HuH-7.5 (cell line): Measurements from ENCODE around the gene LMNB1.
A peak's percentile ranks its signal among the peaks of the same experiment; 100 is the strongest.
"Not testable (repeated sequence)": the region's sequence is repeated elsewhere in the genome, so short reads cannot be mapped to it uniquely, and the experiment has no call there.

Experiments
- DNase-seq: peaks from one replicate; pipeline ENCODE4 v3.0.0; 2011; ENCODE audit warnings: low spot score

The LMNB1 gene

DNA sequence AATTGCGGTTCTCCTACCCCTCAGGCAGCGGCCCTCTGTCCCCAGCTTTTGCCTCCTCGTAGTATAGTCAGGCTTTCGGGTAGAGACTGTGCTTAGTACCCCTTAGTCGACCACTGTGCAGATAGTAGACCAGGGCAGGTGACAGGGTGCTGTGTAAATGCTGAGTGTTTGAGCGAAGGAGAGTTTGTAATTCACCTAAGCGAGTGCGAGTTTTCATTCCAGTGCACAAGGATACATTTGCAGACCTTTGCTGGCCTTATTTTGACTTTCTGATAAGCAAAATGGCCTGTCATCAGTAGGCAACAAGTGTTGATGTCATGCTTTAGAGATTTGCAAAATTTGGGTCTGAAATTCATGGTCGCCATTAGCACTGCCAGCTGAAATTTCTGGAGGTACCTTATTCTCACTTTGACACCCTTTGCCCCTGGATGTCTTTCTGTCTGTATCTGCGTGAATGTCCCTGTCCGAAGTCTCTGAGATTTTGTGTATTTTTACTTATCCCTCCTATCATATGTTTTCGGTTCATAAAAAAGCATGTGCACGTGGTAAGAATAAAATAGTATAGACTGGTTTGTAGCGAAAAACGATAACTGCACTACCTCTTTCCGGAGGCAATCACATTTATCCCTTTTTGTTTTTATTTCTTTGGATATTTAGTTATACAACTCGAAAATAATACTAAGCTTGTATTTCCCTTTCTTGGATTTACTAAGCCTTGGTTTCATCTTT is 1.9 kb downstream of the LMNB1 start:
- no peak for DNase-seq

DNA sequence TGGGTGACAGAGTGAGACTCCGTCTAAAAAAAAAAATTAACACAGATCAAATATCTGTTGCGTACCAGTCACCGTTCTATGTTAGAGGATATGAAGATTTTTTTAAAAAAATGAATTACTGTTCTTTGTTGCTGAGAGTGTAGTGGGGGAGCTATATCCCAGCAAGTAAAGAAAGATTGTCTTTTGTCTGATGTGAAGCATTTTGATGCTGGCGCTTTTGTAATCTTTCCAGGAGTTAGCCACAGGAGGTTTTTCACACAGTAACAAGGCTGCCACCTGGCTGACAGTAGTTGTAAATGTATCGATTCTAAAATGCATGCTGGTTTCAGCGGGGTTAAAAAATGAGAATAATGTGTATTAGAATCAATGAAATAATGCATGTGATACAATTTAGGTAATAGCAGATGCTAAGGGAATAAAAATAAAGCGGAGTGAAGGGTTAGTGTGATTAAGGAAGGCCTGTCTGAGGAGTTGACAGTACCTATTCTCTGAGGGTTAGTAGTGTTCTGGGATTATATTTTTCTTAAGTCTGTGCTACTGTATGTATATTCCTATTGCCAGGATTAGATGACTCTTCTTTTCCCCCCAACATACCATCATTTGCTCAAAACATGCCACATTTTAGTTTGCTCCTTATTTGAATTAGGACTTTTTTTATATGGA is 3.4 kb downstream of the LMNB1 start:
- peak; percentile 44 for DNase-seq

DNA sequence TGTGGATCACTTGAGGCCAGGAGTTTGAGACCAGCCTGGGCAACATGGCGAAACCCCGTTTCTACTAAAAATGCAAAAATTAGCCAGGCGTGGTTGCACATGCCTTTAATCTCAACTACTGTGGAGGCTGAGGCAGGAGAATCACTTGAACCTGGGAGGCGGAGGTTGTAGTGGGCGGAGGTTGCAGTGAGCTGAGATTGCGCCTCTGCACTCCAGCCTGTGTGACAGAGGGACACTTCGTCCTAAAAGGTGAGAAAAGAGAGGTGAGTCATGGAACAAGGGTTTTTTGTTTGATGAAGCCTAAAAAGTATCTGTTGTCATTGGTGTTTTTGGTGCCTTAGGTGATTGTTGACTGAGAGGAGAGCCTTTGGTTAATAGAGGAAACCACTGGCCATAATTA is 11.5 kb downstream of the LMNB1 start:
- not testable (repeated sequence) for DNase-seq

DNA sequence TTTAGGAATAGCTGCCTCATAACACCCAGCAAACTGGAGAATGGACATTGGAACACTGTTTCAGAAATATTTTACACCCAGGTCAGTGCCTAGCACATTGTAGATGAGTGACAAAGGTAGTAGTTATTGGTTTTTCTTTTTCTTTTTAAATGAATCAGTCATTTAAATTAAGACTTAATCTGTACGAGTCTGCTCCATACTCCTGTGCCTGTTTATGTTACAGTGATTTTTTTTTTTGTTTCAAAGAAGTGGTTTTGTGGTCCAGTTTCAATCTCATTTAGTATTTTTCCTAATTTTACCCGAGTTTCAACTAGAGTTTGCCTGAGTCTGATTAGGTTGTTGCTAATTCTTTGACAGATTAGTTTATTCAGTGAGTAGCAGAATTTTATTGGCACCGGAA is 16.2 kb downstream of the LMNB1 start:
- no peak for DNase-seq

DNA sequence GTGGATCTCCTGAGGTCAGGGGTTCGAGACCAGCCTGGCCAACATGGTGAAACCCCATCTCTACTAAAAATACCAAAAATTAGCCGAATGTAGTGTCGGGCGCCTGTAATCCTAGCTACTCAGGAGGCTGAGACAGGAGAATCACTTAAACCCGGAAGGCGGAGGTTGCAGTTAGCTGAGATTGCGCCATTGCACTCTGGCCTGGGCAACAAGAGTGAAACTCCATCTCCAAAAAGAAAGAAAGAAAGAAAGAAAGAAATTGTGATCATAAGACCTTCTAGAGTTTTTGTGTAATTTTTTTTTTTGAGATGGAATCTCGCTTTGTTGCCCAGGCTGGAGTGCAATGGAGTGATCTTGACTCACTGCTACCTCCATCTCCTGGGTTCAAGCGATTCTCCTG is 16.7 kb downstream of the LMNB1 start:
- not testable (repeated sequence) for DNase-seq

DNA sequence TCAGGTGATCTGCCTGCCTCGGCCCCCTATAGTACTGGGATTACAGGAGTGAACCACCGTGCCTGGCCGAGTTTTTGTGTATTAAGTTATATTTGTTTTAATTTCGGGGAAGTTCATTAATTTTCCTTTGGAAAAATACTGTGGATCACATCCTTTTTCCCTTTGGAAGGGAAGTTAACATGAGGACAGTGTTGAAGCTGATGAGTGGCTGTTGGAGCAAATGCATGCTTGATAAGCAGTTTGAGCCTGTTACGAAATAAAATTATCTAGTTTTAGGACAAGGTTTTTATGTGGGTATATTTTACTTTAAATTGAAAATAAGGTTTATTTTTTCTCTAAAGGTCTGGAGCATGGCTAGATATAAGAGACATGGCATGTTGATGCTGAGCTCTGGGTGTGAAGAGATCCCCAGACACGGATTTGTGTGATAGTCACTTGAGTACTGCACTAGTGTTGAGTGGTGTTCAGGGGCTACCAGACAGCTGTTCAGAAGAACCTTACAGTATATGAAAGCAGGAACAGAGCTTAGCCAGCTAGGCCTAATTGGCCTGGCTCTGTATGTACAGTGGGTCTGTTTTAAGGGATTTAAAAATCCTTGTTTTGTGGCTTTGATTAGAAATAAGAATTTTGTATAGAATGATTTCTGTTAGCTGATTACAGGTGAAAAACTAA is 17.4 kb downstream of the LMNB1 start:
- no peak for DNase-seq

DNA sequence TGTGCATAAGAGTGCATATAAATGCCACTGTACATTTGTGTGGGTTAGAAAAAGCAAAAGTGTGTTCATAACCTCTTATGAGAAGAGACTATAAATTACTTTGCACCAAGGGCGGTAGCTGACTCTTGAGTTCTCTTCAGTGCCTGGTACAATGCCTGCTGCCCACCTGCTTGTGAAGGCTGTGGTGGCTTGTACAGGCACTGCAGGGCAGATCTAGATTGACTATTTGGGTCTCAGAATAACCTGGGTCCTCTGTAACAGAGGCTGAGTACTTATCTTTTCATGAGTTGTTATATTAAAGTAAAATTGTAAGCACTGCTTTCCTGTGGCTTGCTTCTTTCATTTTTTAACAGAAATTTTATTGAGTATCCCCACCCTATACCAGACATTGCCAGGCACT is 22.8 kb downstream of the LMNB1 start:
- DNase-seq, result no peak

DNA sequence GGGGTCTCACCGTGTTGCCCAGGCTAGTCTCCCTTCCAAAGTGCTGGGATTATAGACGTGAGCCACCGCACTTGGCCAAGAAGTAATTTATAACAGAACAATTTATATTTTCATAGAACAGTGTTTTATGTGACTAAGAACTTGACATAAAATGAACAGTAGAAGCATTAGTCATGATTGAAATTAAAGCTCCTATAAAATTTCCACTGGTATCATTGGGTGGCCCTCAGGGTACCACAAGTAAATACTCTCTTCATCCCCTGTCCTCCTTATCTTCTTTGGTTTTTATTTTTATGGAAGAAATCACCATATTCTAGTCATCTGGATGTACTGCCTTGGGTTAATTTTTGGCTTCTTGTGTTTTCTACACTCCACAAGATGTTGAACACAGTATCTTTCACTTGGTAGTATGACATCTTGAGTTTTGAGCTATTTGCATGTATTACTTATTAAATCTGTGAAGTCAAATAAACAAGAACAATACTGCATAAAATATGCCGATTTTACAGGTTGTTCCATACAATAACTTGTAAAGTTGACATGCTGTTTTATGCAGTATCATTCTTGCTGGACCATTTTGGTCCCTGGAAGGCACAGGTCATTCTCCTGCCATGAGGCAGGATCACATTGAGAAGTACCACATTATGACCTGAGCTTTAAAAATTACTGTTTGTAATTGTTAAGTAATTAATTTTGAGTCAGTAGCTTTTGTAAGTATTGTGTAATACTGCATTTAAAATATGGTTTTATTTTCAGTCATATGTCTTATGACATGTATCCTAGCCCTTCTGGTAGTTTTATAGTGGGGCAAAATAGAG is 24.4 kb downstream of the LMNB1 start:
- DNase-seq, result no peak

DNA sequence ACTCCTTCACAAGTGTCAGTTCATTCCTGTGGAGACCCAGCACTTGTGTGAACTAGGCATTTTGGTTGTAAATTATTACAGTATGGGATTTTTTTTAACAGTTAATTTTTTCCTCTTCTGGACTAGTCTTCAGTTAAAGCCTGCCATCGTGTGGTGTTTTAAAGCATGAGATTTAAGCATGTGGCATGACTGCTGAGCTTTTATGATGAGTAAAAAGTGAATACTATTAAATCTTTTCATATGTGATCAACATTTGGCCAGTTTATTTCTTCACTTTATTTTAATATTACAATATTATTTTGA is 25.0 kb downstream of the LMNB1 start:
- DNase-seq, result no peak

DNA sequence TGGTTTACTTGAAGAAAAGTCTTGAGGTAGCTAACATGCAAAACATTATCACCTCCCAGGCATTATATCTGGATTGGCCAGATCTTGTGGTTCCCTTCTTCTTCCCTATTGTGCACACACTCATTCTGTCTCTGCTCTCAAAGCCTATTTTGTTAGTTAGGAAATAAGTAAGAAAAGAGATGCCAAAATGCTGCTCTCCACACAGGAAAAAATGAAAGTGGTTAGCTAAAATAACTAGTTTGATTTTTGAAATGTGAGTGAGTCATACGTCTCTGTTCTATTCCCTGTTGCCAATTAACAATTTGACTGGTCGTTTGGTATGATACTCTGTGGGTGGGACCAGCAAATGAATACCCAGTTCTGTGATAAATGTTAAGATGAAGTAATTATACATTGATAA is 28.1 kb downstream of the LMNB1 start:
- no peak for DNase-seq

DNA sequence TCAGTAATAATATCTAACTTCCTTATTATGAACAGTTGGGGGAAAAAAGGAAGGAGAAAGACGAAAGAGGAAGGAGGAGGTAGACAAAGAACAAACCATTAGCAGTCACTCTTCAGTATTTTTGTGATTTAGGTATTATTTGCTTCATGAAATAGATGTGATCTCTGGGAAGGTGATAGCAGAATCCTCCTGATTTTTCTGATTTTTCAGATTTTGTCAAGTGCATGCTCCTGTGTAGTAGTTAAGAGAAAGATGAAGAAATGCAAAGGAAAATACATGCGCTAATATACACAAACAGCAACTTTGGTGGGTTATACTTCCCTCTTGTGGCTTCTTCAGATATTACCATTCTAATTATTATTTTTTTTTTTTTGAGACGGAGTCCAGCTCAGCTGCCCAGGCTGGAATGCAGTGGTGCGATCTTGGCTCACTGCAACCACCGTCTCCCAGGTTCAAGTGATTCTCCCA is 31.6 kb downstream of the LMNB1 start:
- DNase-seq, result no peak

DNA sequence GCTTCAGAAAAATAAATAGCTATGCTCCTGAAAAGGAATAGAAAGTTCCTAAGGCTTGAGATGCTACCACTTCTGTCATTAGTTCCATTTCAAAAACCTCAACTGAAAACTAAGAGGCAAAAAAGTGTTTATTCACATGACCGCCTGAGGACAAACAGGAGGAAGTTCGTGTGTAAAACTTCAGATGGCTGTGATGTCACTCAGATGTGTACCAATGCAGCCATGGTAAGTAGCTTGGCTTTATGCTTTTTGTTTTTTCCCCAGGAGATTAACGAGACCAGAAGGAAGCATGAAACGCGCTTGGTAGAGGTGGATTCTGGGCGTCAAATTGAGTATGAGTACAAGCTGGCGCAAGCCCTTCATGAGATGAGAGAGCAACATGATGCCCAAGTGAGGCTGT is 33.0 kb downstream of the LMNB1 start:
- DNase-seq, result no peak

DNA sequence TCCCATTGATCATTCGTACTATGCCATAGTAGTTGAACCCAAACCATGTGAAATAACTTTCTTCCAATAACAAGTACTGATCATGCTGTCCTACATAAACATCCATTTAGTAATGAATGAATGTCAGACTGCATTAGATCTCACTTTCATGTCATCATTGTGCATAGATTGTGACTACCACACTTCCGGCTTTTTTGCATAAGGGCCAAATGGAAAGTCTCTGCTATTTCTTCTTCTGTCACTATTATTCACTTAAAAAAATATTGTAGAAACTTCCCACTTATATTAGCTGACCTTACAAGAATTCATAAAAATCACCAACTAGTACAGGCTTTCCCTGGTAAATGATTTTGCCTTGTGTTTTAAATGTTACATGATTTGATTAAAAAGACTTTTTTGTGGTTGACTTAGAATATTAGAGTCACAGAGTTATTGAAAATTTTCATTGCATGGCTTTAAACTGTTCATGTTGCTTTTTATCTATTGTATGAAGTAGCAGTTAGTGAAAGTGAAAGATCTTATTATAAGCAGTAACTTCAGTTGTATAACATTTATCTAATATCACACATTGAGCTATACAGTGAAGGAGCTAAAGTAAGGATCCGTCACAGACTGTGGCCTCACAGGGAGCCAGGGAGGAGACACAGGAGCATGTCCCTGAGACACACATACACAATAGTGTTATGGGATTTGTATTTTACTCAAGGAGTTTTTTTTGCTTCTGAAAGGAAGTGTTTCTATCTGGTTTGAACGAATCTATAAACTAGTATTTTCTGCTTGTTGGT is 33.9 kb downstream of the LMNB1 start:
- DNase-seq, result no peak

DNA sequence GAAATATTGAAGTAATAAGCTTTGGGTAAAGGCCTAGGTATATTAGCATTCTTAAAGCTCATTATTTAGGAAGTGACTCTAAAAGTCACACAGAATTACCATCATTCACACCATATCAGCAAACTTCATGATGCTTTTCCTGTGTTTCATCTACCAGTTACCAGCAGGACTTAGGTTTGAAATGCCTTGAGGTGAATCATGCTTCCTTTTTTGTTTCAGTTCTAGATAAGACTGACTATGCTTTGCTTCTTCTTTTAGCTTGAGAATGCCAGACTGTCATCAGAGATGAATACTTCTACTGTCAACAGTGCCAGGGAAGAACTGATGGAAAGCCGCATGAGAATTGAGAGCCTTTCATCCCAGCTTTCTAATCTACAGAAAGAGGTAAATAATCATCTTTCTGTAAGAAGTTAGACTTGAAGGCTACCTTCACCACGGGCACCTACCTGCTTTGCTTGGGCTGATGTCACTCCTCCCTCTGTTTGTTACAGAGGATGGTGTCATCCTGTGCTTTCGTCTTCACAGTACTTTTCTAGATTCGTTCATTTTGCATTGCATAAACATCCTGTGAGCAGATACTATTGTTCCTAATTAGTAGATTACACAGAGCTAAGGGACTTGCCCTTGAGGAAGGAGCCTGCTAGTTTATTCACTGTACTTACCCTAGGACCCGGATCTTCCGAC is 34.7 kb downstream of the LMNB1 start:
- no peak for DNase-seq

DNA sequence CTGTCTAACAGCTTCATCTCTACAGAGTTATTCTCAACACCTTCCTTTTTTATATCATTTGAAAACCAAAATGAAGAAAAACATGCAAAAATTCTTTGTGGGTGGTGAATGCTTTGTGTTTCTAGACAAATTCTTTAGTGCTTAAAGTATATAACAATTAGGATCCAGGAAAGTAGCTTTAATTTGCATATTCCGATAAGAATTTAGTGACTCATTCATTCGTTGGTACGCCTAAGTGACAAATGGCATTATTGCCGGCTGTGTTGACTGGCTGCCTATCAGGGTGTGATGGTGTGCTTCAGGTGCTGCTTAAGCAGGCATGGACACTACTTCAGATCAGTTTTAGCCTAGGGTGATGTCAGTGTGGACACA is 35.2 kb downstream of the LMNB1 start:
- no peak for DNase-seq

DNA sequence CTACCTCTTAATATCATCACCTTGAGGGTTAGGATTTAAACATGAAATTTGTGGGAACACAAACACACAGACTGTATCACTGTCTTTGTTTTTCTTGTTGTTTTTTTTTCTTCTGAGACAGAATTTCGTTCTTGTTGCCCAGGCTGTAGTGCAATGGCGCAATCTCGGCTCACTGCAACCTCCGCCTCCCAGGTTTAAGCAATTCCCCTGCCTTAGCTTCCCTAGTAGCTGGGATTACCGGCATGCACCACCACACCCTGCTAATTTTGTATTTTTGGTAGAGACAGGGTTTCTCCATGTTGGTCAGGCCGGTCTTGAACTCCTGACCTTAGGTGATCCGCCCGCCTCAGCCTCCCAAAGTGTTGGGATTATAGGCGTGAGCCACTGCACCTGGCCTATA is 36.9 kb downstream of the LMNB1 start:
- DNase-seq, result not testable (repeated sequence)

DNA sequence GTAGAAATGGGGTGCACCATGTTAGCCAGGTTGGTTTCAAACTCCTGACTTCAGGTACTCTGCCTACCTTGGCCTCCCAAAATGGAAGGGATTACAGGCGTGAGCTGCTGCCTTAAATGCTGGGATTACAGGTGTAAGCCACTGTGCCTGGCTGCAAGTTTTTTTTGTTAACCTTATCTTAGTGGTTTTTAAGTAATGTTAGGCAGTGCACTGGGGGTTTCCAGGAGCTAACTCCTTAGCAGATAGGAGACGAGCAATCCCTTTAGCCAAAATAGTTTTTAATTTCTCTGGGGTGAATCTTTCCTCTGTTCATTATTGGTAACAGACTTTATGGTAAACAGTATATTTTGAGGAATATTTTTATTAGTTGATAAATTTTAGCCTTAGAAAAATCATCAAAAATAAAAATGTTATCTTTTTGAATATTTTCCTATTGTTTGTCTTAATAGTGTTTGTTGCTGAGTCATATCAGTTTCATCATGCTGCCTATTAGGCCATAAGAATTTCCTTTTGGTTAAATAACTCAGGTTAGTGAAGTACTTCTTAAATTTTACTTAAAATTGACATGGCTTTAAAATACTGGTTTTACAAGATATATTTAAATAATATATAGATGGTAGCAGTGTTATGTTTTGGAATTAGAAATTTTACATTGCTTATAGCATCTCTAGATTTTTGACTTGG is 37.9 kb downstream of the LMNB1 start:
- no peak for DNase-seq

DNA sequence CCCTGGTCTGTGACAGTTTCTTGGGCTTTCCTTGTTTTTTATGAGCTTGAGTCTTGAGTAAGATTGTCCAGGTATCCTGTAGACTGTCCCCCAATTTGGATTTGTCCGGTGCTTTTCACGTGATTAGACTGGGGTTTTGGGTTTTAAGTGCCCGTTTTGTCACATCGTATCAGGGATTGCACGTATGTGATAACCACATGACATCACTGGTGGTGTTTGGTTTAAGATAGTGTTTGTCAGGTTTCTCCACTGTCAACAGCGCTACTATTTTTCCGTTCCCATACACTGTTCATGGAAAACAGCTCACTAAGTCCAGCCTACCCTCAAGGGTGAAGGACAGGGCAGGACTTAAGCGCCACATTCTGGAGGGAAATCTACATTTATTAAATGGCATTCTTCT is 39.7 kb downstream of the LMNB1 start:
- no peak for DNase-seq

DNA sequence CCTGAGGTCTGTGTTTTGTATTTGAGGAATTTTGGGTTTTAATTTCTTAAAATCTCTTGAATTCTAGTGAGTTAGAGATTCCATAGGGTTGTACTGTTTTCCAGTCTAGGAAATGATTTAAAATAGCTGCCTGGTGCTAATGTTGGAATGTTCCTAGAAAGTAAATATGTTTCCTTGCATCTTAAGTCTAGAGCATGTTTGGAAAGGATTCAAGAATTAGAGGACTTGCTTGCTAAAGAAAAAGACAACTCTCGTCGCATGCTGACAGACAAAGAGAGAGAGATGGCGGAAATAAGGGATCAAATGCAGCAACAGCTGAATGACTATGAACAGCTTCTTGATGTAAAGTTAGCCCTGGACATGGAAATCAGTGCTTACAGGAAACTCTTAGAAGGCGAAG is 41.8 kb downstream of the LMNB1 start:
- no peak for DNase-seq

DNA sequence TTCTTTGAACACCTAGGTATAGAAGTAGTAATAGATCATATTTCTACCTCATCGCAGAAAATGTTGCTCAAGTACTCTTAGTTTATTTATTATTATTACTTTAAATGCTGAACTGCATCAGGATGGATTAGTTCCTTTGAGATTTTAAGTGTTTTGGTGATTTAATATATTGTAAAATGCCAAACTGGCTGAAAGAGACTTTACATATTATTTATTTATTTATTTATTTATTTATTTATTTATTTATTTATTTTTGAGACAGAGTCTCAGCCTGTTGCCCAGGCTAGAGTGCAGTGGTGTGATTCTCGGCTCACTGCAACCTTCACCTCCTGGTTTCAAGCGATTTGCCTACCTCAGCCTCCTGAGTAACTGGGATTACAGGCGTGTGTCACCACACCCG is 42.3 kb downstream of the LMNB1 start:
- no peak for DNase-seq
